Ishikawa (cell line): ENCODE data around the gene PPP3R2.

ENCODE experiments used
- MAX ChIP-seq: IDR thresholded peaks from 2 replicates; pipeline ENCODE4 v1.6.1; 2012
- REST ChIP-seq: IDR thresholded peaks from 2 replicates; pipeline ENCODE4 v1.6.1; 2012; ENCODE audit warnings: low read depth, mild to moderate bottlenecking
- YY1 ChIP-seq: IDR thresholded peaks from 2 replicates; pipeline ENCODE4 v1.6.1; 2012; ENCODE audit warnings: low read depth
- ZBTB7A ChIP-seq: IDR thresholded peaks from 2 replicates; pipeline ENCODE4 v1.6.1; 2012; ENCODE audit warnings: low read depth

DNA sequence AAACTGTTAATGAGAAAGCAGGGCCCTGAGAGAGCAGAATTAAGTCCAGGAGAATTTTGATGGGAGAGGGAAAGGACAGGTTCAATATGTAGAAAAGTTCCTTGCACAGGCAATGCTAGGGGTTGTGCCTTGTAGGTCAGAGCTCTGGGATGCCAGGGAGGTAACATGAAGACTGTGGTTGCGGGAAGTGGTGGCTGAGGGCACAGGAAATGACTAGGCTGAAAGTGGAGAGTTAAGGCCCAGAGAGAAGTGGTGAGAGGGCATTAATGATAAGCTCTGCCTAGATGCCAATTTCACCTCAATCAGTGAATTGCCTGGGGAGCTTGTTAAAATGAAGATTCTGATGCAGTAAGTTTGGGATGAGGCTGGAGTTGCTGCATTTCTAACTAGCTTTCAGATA is 31.5 kb upstream of the PPP3R2 start:
- TF ChIP-seq MAX: no peak
- TF ChIP-seq REST: no peak
- TF ChIP-seq ZBTB7A: no peak
- no peak for TF ChIP-seq YY1
